ENCODE results near the gene ST3GAL5.
A peak's percentile ranks its signal among the peaks of the same experiment; 100 is the strongest.

DNA sequence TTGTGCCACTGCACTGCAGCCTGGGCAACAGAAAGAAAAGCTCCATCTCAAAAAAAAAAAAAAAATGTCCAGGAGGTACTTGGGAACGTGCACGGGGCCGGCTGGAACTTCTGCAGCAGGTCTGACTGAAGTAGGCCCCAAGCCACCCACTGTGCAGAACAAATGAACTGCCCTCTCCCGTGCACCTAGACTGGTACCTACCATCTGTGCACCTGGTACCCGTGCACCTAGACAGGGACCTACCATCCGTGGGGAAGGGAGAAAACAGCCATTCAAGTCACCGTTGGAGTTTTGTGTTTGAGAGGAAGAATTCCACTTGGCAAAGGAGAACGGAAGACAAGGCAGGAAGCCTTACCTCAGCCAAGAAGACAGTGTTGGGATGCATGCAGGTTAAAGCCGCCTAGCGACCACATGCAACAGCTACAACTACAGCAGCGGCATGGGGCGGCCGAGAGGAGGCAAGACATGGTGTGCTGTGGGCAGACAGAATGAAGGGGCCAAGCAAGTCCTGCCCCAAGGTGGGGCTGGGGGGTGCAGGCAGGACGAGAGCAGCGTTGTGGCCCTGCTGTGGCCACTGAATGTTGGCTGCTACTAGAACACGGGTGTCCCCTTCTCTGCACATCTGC is 16.1 kb downstream of the ST3GAL5 start:
- TF ChIP-seq, protein P1, sequence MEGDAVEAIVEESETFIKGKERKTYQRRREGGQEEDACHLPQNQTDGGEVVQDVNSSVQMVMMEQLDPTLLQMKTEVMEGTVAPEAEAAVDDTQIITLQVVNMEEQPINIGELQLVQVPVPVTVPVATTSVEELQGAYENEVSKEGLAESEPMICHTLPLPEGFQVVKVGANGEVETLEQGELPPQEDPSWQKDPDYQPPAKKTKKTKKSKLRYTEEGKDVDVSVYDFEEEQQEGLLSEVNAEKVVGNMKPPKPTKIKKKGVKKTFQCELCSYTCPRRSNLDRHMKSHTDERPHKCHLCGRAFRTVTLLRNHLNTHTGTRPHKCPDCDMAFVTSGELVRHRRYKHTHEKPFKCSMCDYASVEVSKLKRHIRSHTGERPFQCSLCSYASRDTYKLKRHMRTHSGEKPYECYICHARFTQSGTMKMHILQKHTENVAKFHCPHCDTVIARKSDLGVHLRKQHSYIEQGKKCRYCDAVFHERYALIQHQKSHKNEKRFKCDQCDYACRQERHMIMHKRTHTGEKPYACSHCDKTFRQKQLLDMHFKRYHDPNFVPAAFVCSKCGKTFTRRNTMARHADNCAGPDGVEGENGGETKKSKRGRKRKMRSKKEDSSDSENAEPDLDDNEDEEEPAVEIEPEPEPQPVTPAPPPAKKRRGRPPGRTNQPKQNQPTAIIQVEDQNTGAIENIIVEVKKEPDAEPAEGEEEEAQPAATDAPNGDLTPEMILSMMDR (IDR thresholded peaks at IDR 0.05): peak in 1 of 6 experiments; percentile 13
- no peak for TF ChIP-seq POLR2A (IDR thresholded peaks at IDR 0.05)

Data from adrenal gland (tissue), 5 donors.